GM13977 (cell line): Measurements from ENCODE around the gene MYO1F.
A peak's percentile ranks its signal among the peaks of the same experiment; 100 is the strongest.
"Not testable (repeated sequence)": the region's sequence is repeated elsewhere in the genome, so short reads cannot be mapped to it uniquely, and the experiment has no call there.

Source experiments
- DNase-seq: peaks from one replicate; pipeline ENCODE4 v3.0.0; 2012; ENCODE audit warnings: low spot score
- CTCF ChIP-seq: IDR thresholded peaks from 2 replicates; pipeline ENCODE4 v1.5.1; 2012; ENCODE audit warnings: mild to moderate bottlenecking, control low read depth; ENCODE audit not compliant: insufficient read depth; ENCODE audit errors: extremely low read depth, missing control alignments
- in situ Hi-C: fragments of 300-500 bp; cut with MboI; formaldehyde crosslinking; loops from one replicate; pipeline ENCODE4 v1.12.0; 2022; ENCODE audit warnings: low sequenced_read_pairs, low pct_unique_long_range_greater_than_20kb, mixed read lengths, inconsistent platforms; ENCODE audit not compliant: unreplicated experiment

Gene MYO1F

GRCh38 chr19:8577741-8578140 is 499 bp upstream of the MYO1F start:
- in situ Hi-C loops = no loop called here
- no peak for DNase-seq
- TF ChIP-seq CTCF = no peak

- DNase-seq = no peak
- no peak for TF ChIP-seq CTCF
- in situ Hi-C loops = no loop called here
Observed at GRCh38 chr19:8576273-8576993, 809 bp downstream of the MYO1F start.

GRCh38 chr19:8575467-8575997 is 1.7 kb downstream of the MYO1F start:
- no peak for DNase-seq
- in situ Hi-C loops = no loop called here
- TF ChIP-seq CTCF = no peak

- DNase-seq, in situ Hi-C loops: not testable (repeated sequence)
Observed at GRCh38 chr19:8574619-8574922, 2.7 kb downstream of the MYO1F start.

- TF ChIP-seq CTCF = no peak
- no peak for DNase-seq
- in situ Hi-C loops = no loop called here
Observed at GRCh38 chr19:8573316-8573715, 3.9 kb downstream of the MYO1F start.

- in situ Hi-C loops = no loop called here
- TF ChIP-seq CTCF = no peak
- no peak for DNase-seq
Observed at GRCh38 chr19:8571006-8571411, 6.2 kb downstream of the MYO1F start.

- peak; percentile 87 for DNase-seq
- in situ Hi-C loops = no loop called here
- TF ChIP-seq CTCF = no peak
Observed at GRCh38 chr19:8569066-8569771, 8.0 kb downstream of the MYO1F start.
